ENCODE measurements around the gene SERP2. TPM values are rescaled to one million over a fixed set of nuclear protein-coding genes. Genes with fewer than 3 reads are reported as not detected.

SERP2 gene
- total and polyA plus RNA-seq, 4 donors, result 3.4 to 13.4 (median 8.3) TPM

GRCh38 chr13:44398606-44399005, 25.0 kb downstream of the SERP2 start:
- Histone ChIP-seq H3K36me3 (ENCODE audit: control insufficient read depth in 1 of 2, insufficient read depth in 2 of 2, low read length in 1 of 2) (no peaks in the 10 kb centered on the region), H3K4me3 (ENCODE audit: low read length in 2 of 2) (no peak overlapping the region), H3K9me3 (ENCODE audit: control insufficient read depth, low read length) (no peaks in the 10 kb centered on the region), H3K27me3 (ENCODE audit: control insufficient read depth in 1 of 2, insufficient read depth in 2 of 2, low read length in 1 of 2) (no peaks in the 10 kb centered on the region), H3K4me1 (ENCODE audit: control insufficient read depth in 1 of 2, insufficient read depth in 2 of 2, low read length in 2 of 2) (no peaks in the 10 kb centered on the region), H3K27ac (ENCODE audit: low read depth in 1 of 2, low read length in 2 of 2) (no peak overlapping the region)
- intact Hi-C loops (cut with DNase I), result no loop called here
- DNase-seq, result peak in 1 of 2 donors; percentile 19
- ATAC-seq (ENCODE audit: low FRiP score), result no peak
- 77 to 84% methylated on average over 3 of the region's 3 CpGs for WGBS, 2 donors

GRCh38 chr13:44399074-44399473, 25.4 kb downstream of the SERP2 start:
- Histone ChIP-seq H3K27ac (ENCODE audit: low read depth in 1 of 2, low read length in 2 of 2) (no peak overlapping the region), H3K36me3 (ENCODE audit: control insufficient read depth in 1 of 2, insufficient read depth in 2 of 2, low read length in 1 of 2) (no peaks in the 10 kb centered on the region), H3K4me3 (ENCODE audit: low read length in 2 of 2) (no peak overlapping the region), H3K4me1 (ENCODE audit: control insufficient read depth in 1 of 2, insufficient read depth in 2 of 2, low read length in 2 of 2) (no peaks in the 10 kb centered on the region), H3K9me3 (ENCODE audit: control insufficient read depth, low read length) (no peaks in the 10 kb centered on the region), H3K27me3 (ENCODE audit: control insufficient read depth in 1 of 2, insufficient read depth in 2 of 2, low read length in 1 of 2) (no peaks in the 10 kb centered on the region)
- ATAC-seq (ENCODE audit: low FRiP score), result no peak
- intact Hi-C loops (cut with DNase I), result no loop called here
- DNase-seq, result no peak
- 95% methylated on average over 3 of the region's 3 CpGs for WGBS, 2 donors

GRCh38 chr13:44400736-44401135, 27.1 kb downstream of the SERP2 start:
- H3K27ac ChIP-seq (ENCODE audit: low read depth in 1 of 2, low read length in 2 of 2), result no peak overlapping the region
- no peaks in the 10 kb centered on the region for H3K9me3 ChIP-seq (ENCODE audit: control insufficient read depth, low read length)
- H3K4me1 ChIP-seq (ENCODE audit: control insufficient read depth in 1 of 2, insufficient read depth in 2 of 2, low read length in 2 of 2), result no peaks in the 10 kb centered on the region
- intact Hi-C loops (cut with DNase I), result no loop called here
- no peak for DNase-seq
- no peak overlapping the region for H3K4me3 ChIP-seq (ENCODE audit: low read length in 2 of 2)
- H3K27me3 ChIP-seq (ENCODE audit: control insufficient read depth in 1 of 2, insufficient read depth in 2 of 2, low read length in 1 of 2), result no peaks in the 10 kb centered on the region
- H3K36me3 ChIP-seq (ENCODE audit: control insufficient read depth in 1 of 2, insufficient read depth in 2 of 2, low read length in 1 of 2), result no peaks in the 10 kb centered on the region
- ATAC-seq (ENCODE audit: low FRiP score), result no peak

GRCh38 chr13:44401577-44401976, 28.0 kb downstream of the SERP2 start:
- no peaks in the 10 kb centered on the region for H3K27me3 ChIP-seq (ENCODE audit: control insufficient read depth in 1 of 2, insufficient read depth in 2 of 2, low read length in 1 of 2)
- no peak overlapping the region for H3K27ac ChIP-seq (ENCODE audit: low read depth in 1 of 2, low read length in 2 of 2)
- WGBS, 2 donors, result 70 to 79% methylated on average over 2 of the region's 2 CpGs
- H3K36me3 ChIP-seq (ENCODE audit: control insufficient read depth in 1 of 2, insufficient read depth in 2 of 2, low read length in 1 of 2), result no peaks in the 10 kb centered on the region
- H3K4me1 ChIP-seq (ENCODE audit: control insufficient read depth in 1 of 2, insufficient read depth in 2 of 2, low read length in 2 of 2), result no peaks in the 10 kb centered on the region
- DNase-seq (no peak), ATAC-seq (ENCODE audit: low FRiP score) (no peak)
- H3K9me3 ChIP-seq (ENCODE audit: control insufficient read depth, low read length), result no peaks in the 10 kb centered on the region
- intact Hi-C loops (cut with DNase I), result no loop called here
- H3K4me3 ChIP-seq (ENCODE audit: low read length in 2 of 2), result no peak overlapping the region

- Histone ChIP-seq H3K4me3 (ENCODE audit: low read length in 2 of 2) (no peak overlapping the region), H3K27me3 (ENCODE audit: control insufficient read depth in 1 of 2, insufficient read depth in 2 of 2, low read length in 1 of 2) (no peaks in the 10 kb centered on the region), H3K4me1 (ENCODE audit: control insufficient read depth in 1 of 2, insufficient read depth in 2 of 2, low read length in 2 of 2) (no peaks in the 10 kb centered on the region), H3K36me3 (ENCODE audit: control insufficient read depth in 1 of 2, insufficient read depth in 2 of 2, low read length in 1 of 2) (no peaks in the 10 kb centered on the region), H3K9me3 (ENCODE audit: control insufficient read depth, low read length) (no peaks in the 10 kb centered on the region), H3K27ac (ENCODE audit: low read depth in 1 of 2, low read length in 2 of 2) (no peak overlapping the region)
- intact Hi-C loops (cut with DNase I), result no loop called here
- DNase-seq (peak in 1 of 2 donors; percentile 27), ATAC-seq (ENCODE audit: low FRiP score) (no peak)
- WGBS, 2 donors, result 90 to 93% methylated on average over 13 of the region's 13 CpGs
Observed at GRCh38 chr13:44402899-44403445, 29.3 kb downstream of the SERP2 start.

GRCh38 chr13:44403461-44404056, 29.9 kb downstream of the SERP2 start:
- Histone ChIP-seq H3K36me3 (ENCODE audit: control insufficient read depth in 1 of 2, insufficient read depth in 2 of 2, low read length in 1 of 2) (no peaks in the 10 kb centered on the region), H3K4me1 (ENCODE audit: control insufficient read depth in 1 of 2, insufficient read depth in 2 of 2, low read length in 2 of 2) (no peaks in the 10 kb centered on the region), H3K27ac (ENCODE audit: low read depth in 1 of 2, low read length in 2 of 2) (no peak overlapping the region), H3K27me3 (ENCODE audit: control insufficient read depth in 1 of 2, insufficient read depth in 2 of 2, low read length in 1 of 2) (no peaks in the 10 kb centered on the region), H3K9me3 (ENCODE audit: control insufficient read depth, low read length) (no peaks in the 10 kb centered on the region), H3K4me3 (ENCODE audit: low read length in 2 of 2) (no peak overlapping the region)
- intact Hi-C loops (cut with DNase I), result no loop called here
- WGBS, 2 donors, result 27 to 32% methylated on average over 11 of the region's 11 CpGs
- ATAC-seq (ENCODE audit: low FRiP score), result no peak
- DNase-seq, result peak in 1 of 2 donors; percentile 66

- WGBS, 2 donors, result 66 to 68% methylated on average over 15 of the region's 15 CpGs
- Histone ChIP-seq H3K27ac (ENCODE audit: low read depth in 1 of 2, low read length in 2 of 2) (no peak overlapping the region), H3K4me3 (ENCODE audit: low read length in 2 of 2) (no peak overlapping the region), H3K9me3 (ENCODE audit: control insufficient read depth, low read length) (no peaks in the 10 kb centered on the region), H3K4me1 (ENCODE audit: control insufficient read depth in 1 of 2, insufficient read depth in 2 of 2, low read length in 2 of 2) (no peaks in the 10 kb centered on the region), H3K36me3 (ENCODE audit: control insufficient read depth in 1 of 2, insufficient read depth in 2 of 2, low read length in 1 of 2) (no peaks in the 10 kb centered on the region), H3K27me3 (ENCODE audit: control insufficient read depth in 1 of 2, insufficient read depth in 2 of 2, low read length in 1 of 2) (no peaks in the 10 kb centered on the region)
- DNase-seq, result peak in 1 of 2 donors; percentile 57
- intact Hi-C loops (cut with DNase I), result no loop called here
- no peak for ATAC-seq (ENCODE audit: low FRiP score)
Observed at GRCh38 chr13:44404261-44405132, 30.9 kb downstream of the SERP2 start.

GRCh38 chr13:44406617-44407016, 33.0 kb downstream of the SERP2 start:
- no peak overlapping the region for H3K4me3 ChIP-seq (ENCODE audit: low read length in 2 of 2)
- H3K9me3 ChIP-seq (ENCODE audit: control insufficient read depth, low read length), result no peaks in the 10 kb centered on the region
- no peaks in the 10 kb centered on the region for H3K27me3 ChIP-seq (ENCODE audit: control insufficient read depth in 1 of 2, insufficient read depth in 2 of 2, low read length in 1 of 2)
- DNase-seq, result no peak
- no peaks in the 10 kb centered on the region for H3K4me1 ChIP-seq (ENCODE audit: control insufficient read depth in 1 of 2, insufficient read depth in 2 of 2, low read length in 2 of 2)
- WGBS, 2 donors, result 93% methylated on average over 5 of the region's 5 CpGs
- intact Hi-C loops (cut with DNase I), result no loop called here
- no peaks in the 10 kb centered on the region for H3K36me3 ChIP-seq (ENCODE audit: control insufficient read depth in 1 of 2, insufficient read depth in 2 of 2, low read length in 1 of 2)
- ATAC-seq (ENCODE audit: low FRiP score), result no peak
- H3K27ac ChIP-seq (ENCODE audit: low read depth in 1 of 2, low read length in 2 of 2), result no peak overlapping the region

GRCh38 chr13:44407379-44407778, 33.8 kb downstream of the SERP2 start:
- 77 to 96% methylated on average over 3 of the region's 3 CpGs for WGBS, 2 donors
- Histone ChIP-seq H3K27ac (ENCODE audit: low read depth in 1 of 2, low read length in 2 of 2) (no peak overlapping the region), H3K9me3 (ENCODE audit: control insufficient read depth, low read length) (no peaks in the 10 kb centered on the region), H3K4me3 (ENCODE audit: low read length in 2 of 2) (no peak overlapping the region), H3K36me3 (ENCODE audit: control insufficient read depth in 1 of 2, insufficient read depth in 2 of 2, low read length in 1 of 2) (no peaks in the 10 kb centered on the region), H3K4me1 (ENCODE audit: control insufficient read depth in 1 of 2, insufficient read depth in 2 of 2, low read length in 2 of 2) (no peaks in the 10 kb centered on the region), H3K27me3 (ENCODE audit: control insufficient read depth in 1 of 2, insufficient read depth in 2 of 2, low read length in 1 of 2) (no peaks in the 10 kb centered on the region)
- ATAC-seq (ENCODE audit: low FRiP score) (no peak), DNase-seq (no peak)
- intact Hi-C loops (cut with DNase I), result no loop called here
